ENCODE data around the gene CHST5. TPM values are rescaled to one million over a fixed set of nuclear protein-coding genes. Genes with fewer than 3 reads are reported as not detected.
"Not testable (repeated sequence)": the region's sequence is repeated elsewhere in the genome, so short reads cannot be mapped to it uniquely, and the experiment has no call there.

The CHST5 gene
- total RNA-seq, 1 donor from 2014 or later: 0.27 TPM

GRCh38 chr16:75526032-75526790 lies 9.7 kb downstream of the CHST5 start:
- Mint-ChIP-seq H3K9me3 (ENCODE audit: unreplicated experiment) (no peaks in the 10 kb centered on the region), H3K4me3 (ENCODE audit: unreplicated experiment) (no peak overlapping the region), H3K36me3 (ENCODE audit: unreplicated experiment) (no peaks in the 10 kb centered on the region), H3K4me1 (ENCODE audit: unreplicated experiment) (no peaks in the 10 kb centered on the region), H3K27ac (ENCODE audit: unreplicated experiment) (no peak overlapping the region), H3K27me3 (ENCODE audit: unreplicated experiment) (no peaks in the 10 kb centered on the region)
- DNase-seq (ENCODE audit: extremely low spot score, unreplicated experiment): no peak
- TF ChIP-seq CTCF (IDR thresholded peaks at IDR 0.05): no peak

- Mint-ChIP-seq H3K9me3 (ENCODE audit: unreplicated experiment) (no peaks in the 10 kb centered on the region), H3K27ac (ENCODE audit: unreplicated experiment) (no peak overlapping the region), H3K4me1 (ENCODE audit: unreplicated experiment) (peaks cover 13% of the 10 kb centered on the region), H3K4me3 (ENCODE audit: unreplicated experiment) (no peak overlapping the region), H3K36me3 (ENCODE audit: unreplicated experiment) (no peaks in the 10 kb centered on the region), H3K27me3 (ENCODE audit: unreplicated experiment) (no peaks in the 10 kb centered on the region)
- TF ChIP-seq CTCF (IDR thresholded peaks at IDR 0.05): no peak
- DNase-seq (ENCODE audit: extremely low spot score, unreplicated experiment): no peak
Measured at GRCh38 chr16:75519175-75519574, 16.7 kb downstream of the CHST5 start.

GRCh38 chr16:75516189-75516966 lies 19.5 kb downstream of the CHST5 start:
- Mint-ChIP-seq H3K4me1 (ENCODE audit: unreplicated experiment) (peaks cover 13% of the 10 kb centered on the region), H3K4me3 (ENCODE audit: unreplicated experiment) (peak overlapping the region; percentile 81), H3K27ac (ENCODE audit: unreplicated experiment) (peak overlapping the region; percentile 76)
- not testable (repeated sequence) for H3K9me3 Mint-ChIP-seq (ENCODE audit: unreplicated experiment); H3K36me3 Mint-ChIP-seq (ENCODE audit: unreplicated experiment); H3K27me3 Mint-ChIP-seq (ENCODE audit: unreplicated experiment); DNase-seq (ENCODE audit: extremely low spot score, unreplicated experiment)

- Mint-ChIP-seq H3K9me3 (ENCODE audit: unreplicated experiment) (no peaks in the 10 kb centered on the region), H3K36me3 (ENCODE audit: unreplicated experiment) (peaks cover 2% of the 10 kb centered on the region), H3K4me1 (ENCODE audit: unreplicated experiment) (peaks cover 17% of the 10 kb centered on the region), H3K27ac (ENCODE audit: unreplicated experiment) (no peak overlapping the region), H3K4me3 (ENCODE audit: unreplicated experiment) (no peak overlapping the region), H3K27me3 (ENCODE audit: unreplicated experiment) (no peaks in the 10 kb centered on the region)
- no peak for DNase-seq (ENCODE audit: extremely low spot score, unreplicated experiment)
- TF ChIP-seq CTCF (IDR thresholded peaks at IDR 0.05): no peak
Measured at GRCh38 chr16:75514296-75514695, 21.6 kb downstream of the CHST5 start.

- H3K27me3 Mint-ChIP-seq (ENCODE audit: unreplicated experiment): no peaks in the 10 kb centered on the region
- TF ChIP-seq CTCF (IDR thresholded peaks at IDR 0.05): no peak
- H3K4me3 Mint-ChIP-seq (ENCODE audit: unreplicated experiment): no peak overlapping the region
- H3K4me1 Mint-ChIP-seq (ENCODE audit: unreplicated experiment): peaks cover 11% of the 10 kb centered on the region
- no peaks in the 10 kb centered on the region for H3K36me3 Mint-ChIP-seq (ENCODE audit: unreplicated experiment)
- DNase-seq (ENCODE audit: extremely low spot score, unreplicated experiment): no peak
- H3K27ac Mint-ChIP-seq (ENCODE audit: unreplicated experiment): no peak overlapping the region
- H3K9me3 Mint-ChIP-seq (ENCODE audit: unreplicated experiment): no peaks in the 10 kb centered on the region
Measured at GRCh38 chr16:75506574-75506973, 29.3 kb downstream of the CHST5 start.
